Measurements from ENCODE around the gene COG5. TPM values are rescaled to one million over a fixed set of nuclear protein-coding genes. Genes with fewer than 3 reads are reported as not detected.
"Not testable (repeated sequence)": the region's sequence is repeated elsewhere in the genome, so short reads cannot be mapped to it uniquely, and the experiment has no call there.

The COG5 gene
- total RNA-seq, 2 experiments from 2014 or later, result 34.0 to 37.7 TPM

- ChIA-PET POLR2A (no interaction called here), CTCF (no interaction called here)
Observed at GRCh38 chr7:107251963-107252362, 311.8 kb downstream of the COG5 start.

GRCh38 chr7:107248551-107249316 lies 315.0 kb downstream of the COG5 start:
- CTCF ChIA-PET, result interaction anchor here (0.7 kb wide), 1 partner anchor 9 kb away, joined by 3 read pairs; no protein-coding TSS in a partner anchor
- POLR2A ChIA-PET, result no interaction called here

GRCh38 chr7:107246836-107247235 lies 316.9 kb downstream of the COG5 start:
- CTCF ChIA-PET, POLR2A ChIA-PET: not testable (repeated sequence)

- CTCF ChIA-PET, result interaction anchor here (0.6 kb wide), 1 partner anchor 75 kb away, joined by 3 read pairs; no protein-coding TSS in a partner anchor
- POLR2A ChIA-PET, result no interaction called here
Observed at GRCh38 chr7:107244613-107245012, 319.1 kb downstream of the COG5 start.

GRCh38 chr7:107242267-107242666 lies 321.5 kb downstream of the COG5 start:
- CTCF ChIA-PET, result no interaction called here
- POLR2A ChIA-PET, result no interaction called here

GRCh38 chr7:107237451-107237850 lies 326.3 kb downstream of the COG5 start:
- ChIA-PET POLR2A (no interaction called here), CTCF (interaction anchor here (0.6 kb wide), 1 partner anchor 57 kb away, joined by 3 read pairs; no protein-coding TSS in a partner anchor)

- CTCF ChIA-PET, result no interaction called here
- POLR2A ChIA-PET, result no interaction called here
Observed at GRCh38 chr7:107236862-107237261, 326.9 kb downstream of the COG5 start.

- ChIA-PET POLR2A (no interaction called here), CTCF (no interaction called here)
Observed at GRCh38 chr7:107234436-107234835, 329.3 kb downstream of the COG5 start.

- CTCF ChIA-PET, result no interaction called here
- POLR2A ChIA-PET, result no interaction called here
Observed at GRCh38 chr7:107233981-107234380, 329.7 kb downstream of the COG5 start.

- CTCF ChIA-PET, result no interaction called here
- POLR2A ChIA-PET, result no interaction called here
Observed at GRCh38 chr7:107233174-107233573, 330.5 kb downstream of the COG5 start.

GRCh38 chr7:107232568-107233090 lies 331.1 kb downstream of the COG5 start:
- CTCF ChIA-PET, result no interaction called here
- POLR2A ChIA-PET, result no interaction called here

GRCh38 chr7:107230334-107230733 lies 333.4 kb downstream of the COG5 start:
- CTCF ChIA-PET, result no interaction called here
- POLR2A ChIA-PET, result no interaction called here

- CTCF ChIA-PET, result no interaction called here
- POLR2A ChIA-PET, result interaction anchor here (0.7 kb wide), 1 partner anchor 51 kb away, joined by 5 read pairs; no protein-coding TSS in a partner anchor
Observed at GRCh38 chr7:107228291-107228690, 335.4 kb downstream of the COG5 start.

GRCh38 chr7:107224374-107225223 lies 339.1 kb downstream of the COG5 start:
- CTCF ChIA-PET, result no interaction called here
- POLR2A ChIA-PET, result no interaction called here

GRCh38 chr7:107220806-107221205 lies 342.9 kb downstream of the COG5 start:
- POLR2A ChIA-PET, CTCF ChIA-PET: not testable (repeated sequence)

GRCh38 chr7:107220356-107220755 lies 343.4 kb downstream of the COG5 start:
- POLR2A ChIA-PET, result no interaction called here
- CTCF ChIA-PET, result no interaction called here

- POLR2A ChIA-PET, result no interaction called here
Observed at GRCh38 chr7:107219563-107220244, 344.0 kb downstream of the COG5 start.

GRCh38 chr7:107213945-107214344 lies 349.8 kb downstream of the COG5 start:
- ChIA-PET CTCF (interaction anchor here (0.6 kb wide), 1 partner anchor 312 kb away, joined by 3 read pairs; no protein-coding TSS in a partner anchor), POLR2A (no interaction called here)

More at GRCh38 chr7:107219563-107220244, 344.0 kb downstream of the COG5 start:
- CTCF ChIA-PET, result no interaction called here

- ChIA-PET CTCF (no interaction called here), POLR2A (no interaction called here)
Observed at GRCh38 chr7:107213193-107213788, 350.4 kb downstream of the COG5 start.

GRCh38 chr7:107212725-107213124 lies 351.0 kb downstream of the COG5 start:
- CTCF ChIA-PET, result no interaction called here
- POLR2A ChIA-PET, result no interaction called here
